ENCODE measurements around the gene VANGL1.
A peak's percentile ranks its signal among the peaks of the same experiment; 100 is the strongest.
"Not testable (repeated sequence)": the region's sequence is repeated elsewhere in the genome, so short reads cannot be mapped to it uniquely, and the experiment has no call there.

The VANGL1 gene

DNA sequence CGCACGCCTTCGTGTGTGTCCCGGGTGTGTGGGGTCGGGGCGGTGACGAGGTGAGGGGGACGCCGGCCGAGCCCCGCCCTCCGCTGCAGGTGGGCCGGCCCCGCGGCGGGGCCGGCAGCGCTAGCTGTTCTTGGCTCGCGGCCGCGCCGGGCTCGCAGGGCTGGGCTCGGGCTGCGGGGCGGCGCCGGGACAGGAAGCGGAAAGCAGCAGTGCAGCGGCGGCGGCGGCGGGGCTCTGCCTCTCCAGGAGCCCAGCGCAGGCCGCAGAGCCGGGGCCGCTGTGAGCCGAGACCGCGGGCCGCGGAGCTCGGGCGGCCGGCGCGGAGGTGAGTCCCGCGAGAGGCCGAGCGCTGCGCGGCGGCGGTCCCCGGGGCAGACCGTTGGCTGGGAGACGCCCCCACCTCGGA, at the start of gene VANGL1:
Gene VANGL1 (plus strand): TSS at position 209 of the 406 bp plus-strand sequence. CDS start 9,444 bp downstream, outside the sequence.
- no peak for FAIRE-seq

GRCh38 chr1:115592264-115592663, 49.5 kb upstream of the VANGL1 start:
- no peak for FAIRE-seq

DNA sequence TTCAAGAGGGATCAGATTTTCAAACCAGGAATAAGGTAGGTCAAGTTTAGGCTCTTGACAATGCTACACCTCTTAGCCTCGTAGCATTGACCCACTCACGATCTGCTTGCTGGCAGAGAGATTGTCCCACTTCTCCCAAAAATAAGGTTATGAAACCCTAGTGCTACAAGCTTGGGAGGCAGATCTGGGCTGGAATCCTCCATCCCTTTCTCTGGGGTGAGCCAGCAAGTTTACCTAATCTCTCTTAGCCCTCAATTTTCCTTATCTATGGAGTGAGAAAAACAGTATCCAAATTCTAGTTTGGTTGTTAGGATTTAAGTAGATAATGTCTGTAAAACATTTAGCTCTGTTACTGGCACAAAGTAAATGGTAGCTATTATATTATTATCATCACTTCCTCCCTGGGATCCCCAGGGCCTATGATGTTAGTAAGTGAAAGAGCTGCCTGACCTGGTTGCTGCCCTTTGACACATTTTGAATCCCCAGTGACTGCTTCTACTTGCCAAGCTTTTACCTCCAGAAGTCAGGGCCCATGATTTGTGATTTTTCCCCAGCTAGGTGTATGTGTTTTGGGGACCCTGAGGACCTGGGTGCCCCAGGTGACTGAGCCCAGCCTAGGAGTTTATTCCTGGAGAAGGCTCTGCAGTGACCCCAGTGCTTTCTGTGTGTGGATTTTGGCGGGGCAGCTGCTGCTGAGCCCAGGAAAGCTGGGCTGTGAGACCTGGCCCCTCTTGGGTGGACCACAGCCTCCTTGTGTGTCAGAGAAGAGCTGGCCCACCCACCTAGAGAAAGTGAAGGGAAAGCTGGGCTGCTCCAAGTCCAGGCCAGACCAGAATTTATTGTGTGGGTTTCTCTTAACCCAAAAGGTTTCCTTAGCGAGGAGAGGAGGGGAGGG, 48.2 kb upstream of the VANGL1 start:
- no peak for FAIRE-seq

DNA sequence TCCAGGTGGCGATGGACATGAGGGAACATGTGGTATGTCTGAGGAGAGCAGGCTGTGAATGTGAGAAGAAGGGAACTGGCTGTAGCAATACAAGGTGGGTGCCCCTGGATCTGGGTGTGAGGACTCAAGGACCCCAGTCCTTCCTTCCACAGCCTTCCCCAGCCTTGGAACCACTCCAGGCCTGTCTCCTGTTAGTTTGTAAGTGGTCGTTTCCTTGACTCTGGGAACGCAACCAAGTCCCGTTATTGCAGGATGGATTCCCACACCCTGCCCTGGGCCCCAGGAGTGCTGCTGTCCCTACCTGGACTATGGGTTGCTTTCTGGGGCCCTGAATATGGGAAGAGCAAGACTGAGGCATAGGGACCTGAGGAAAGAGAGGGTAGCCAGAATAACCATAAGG, 47.2 kb upstream of the VANGL1 start:
- no peak for FAIRE-seq

- peak; percentile 11 for FAIRE-seq
These were observed 46.3 kb upstream of the VANGL1 start for GRCh38 chr1:115595279-115596079.

DNA sequence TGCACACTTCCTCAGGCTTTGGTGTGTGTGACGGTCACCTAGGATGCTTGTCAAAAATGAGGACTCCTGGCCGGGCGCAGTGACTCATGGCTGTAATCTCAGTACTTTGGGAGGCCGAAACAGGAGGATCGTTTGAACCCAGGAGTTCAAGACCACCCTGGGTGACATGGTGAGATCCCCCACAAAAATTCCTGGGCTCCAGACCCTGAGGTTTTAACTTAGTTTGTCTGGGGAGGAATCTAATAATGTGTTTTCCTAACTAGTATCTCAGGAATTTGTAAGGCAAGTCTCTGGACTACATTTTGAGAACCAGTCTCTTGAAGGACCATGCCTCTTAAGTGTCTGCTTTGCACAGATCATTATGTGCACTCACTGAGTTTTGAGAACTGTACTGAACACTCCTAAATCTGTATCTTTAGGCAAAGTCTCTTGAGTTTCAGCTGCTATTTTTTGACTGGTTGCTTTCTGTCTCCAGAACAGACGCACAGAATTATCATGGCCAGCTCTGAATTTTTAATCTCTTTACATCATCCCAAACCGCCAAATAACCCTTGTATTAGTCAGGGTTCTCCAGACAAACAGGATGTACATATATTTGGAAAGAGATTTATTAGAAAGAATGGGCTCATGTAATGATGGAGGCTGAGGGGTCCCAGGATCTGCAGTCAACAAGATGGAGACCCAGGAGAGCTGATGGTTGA, 45.5 kb upstream of the VANGL1 start:
- no peak for FAIRE-seq

DNA sequence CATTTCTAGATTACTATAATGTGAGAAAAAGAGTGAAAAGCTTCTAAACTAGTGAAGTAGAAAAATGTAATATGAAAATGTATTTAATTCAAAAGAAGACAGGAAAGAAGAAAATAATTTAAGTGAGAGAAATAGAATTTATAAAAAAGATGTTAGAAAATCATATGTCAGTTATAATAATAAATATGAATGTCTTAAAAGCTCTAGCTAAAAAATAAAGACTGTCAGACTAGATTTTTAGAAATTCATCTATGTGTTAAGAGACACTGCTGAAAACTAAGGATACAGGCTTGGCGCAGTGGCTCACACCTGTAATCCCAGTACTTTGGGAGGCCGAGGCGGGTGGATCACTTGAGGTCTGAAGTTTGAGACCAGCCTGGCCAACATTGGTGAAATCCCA, 37.3 kb upstream of the VANGL1 start:
- FAIRE-seq, result no peak

- no peak for FAIRE-seq
These were observed 35.5 kb upstream of the VANGL1 start for GRCh38 chr1:115606305-115606704.

DNA sequence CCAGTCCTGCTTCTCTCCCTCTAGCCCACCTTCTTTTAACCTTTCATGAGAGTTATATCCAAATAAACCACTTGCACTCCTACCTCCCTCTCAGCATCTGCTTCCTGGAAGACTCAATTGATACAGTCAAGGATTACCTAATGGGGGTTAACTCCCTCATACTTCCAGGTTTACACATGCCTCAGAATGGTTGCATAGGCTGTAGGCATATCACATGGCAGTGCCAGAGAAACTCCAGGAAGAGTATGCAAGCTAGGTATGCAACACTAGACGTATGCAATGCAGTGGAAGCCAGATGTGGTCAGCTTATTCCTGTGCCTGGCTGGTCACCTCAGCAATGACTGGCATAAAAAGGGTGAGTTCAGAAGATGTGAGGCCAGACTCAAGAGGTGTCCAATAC, 32.7 kb upstream of the VANGL1 start:
- FAIRE-seq, result no peak

DNA sequence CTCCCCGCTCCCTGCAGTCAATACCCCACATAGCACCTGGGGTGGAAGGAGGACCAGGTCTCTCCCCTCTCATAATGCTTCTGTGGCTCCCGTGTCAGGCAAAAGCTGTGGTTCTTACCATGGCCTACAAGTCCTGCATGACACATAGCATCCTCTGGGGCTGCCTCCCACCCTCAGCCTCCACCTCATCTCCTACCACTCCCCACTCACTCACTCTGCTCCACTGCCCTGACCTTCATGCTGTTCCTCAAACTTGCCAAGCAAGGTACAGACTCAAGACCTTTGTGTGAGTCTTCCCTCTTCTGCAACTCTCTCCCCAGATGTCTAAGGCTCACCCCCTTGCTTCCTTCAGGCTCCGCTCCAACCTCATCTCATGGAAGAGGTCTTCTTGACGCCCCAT, 28.0 kb upstream of the VANGL1 start:
- no peak for FAIRE-seq

DNA sequence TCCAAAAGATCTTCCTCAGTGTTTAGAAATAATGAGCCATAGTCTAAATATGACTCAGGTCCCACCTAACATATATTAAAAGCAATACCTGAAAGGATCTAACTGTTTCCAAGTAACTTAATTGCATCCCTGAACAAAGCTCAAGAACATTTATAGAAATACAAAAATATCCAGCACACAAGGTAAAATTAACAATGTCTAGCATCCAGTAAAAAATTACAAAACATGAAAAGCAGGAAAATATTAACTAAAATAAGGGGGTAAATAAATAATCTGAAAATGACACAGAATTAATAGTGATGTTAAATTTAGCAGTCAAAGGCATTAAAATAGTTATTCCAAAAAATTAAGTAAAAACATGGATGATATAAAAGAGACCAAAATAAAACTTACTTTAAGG, 21.3 kb upstream of the VANGL1 start:
- peak; percentile 42 for FAIRE-seq

DNA sequence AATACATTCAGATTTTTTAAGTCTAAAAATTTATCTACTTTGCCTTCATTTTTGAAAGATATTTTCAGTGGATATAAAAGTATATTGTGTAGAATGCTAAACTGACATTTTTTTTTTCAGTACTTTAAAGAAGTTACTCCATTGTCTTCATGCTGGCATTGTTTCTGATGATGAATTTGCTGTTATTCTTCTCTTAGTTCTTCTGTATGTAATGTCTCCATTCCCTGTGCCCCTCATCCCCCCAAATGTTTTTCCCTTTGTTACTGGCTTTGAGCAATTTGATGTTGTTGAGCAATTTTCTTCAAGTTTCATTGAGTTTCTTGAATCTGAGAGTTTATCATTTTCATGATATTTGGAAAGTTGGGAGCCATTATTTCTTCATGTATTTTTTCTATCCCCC, 20.8 kb upstream of the VANGL1 start:
- FAIRE-seq, result no peak

DNA sequence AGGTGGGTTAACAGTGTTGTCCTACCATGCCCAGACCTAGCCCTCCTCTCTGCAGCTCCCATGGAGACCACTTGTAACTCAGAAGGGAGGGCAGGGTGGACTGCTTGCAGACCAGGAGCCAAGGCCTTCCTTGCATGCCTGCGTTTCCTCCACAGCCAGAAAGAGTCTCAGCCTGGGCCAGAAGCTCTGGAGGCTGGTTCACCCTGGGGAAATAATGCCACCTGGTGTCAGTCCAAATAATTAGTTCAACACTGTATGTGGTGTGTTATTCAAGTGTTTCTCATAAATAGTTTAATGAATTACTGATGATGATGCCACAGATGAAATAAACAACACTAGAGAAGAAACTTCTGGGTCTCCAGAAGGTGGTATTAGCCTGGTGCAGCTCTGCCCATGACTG, 16.9 kb upstream of the VANGL1 start:
- FAIRE-seq, result no peak

DNA sequence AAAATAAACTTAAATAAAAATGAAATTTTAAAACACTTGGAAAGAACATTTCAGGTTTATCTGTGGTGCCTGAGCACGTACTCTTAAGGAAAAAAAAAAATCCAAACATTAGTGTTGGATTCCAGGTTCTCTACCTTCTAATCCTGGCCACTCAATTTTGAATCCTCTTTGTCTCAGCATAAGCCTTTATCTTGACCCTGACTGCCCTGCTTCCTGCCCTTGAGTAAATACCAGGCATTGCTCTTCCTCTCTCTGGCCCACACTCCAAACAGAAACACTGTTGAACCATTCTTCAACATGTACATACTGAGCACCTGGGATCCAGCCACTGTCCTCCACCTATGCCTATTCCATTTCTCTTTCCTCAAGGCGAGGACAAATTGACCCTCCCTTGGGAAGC, 11.4 kb upstream of the VANGL1 start:
- FAIRE-seq, result no peak

- no peak for FAIRE-seq
These were observed 9.3 kb upstream of the VANGL1 start for GRCh38 chr1:115632251-115633026.

DNA sequence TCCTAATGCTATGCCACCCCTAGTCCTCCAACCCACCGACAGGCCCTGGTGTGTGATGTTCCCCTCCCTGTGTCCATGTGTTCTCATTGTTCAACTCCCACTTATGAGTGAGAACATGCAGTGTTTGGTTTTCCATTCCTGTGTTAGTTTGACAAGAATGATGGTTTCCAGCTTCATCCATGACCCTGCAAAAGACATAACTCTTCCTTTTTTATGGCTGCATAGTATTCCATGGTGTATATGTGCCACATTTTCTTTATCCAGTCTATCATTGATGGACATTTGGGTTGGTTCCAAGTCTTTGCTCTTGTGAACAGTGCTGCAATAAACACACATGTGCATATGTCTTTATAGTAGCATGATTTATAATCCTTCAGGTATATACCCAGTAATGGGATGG, 8.2 kb upstream of the VANGL1 start:
- FAIRE-seq, result not testable (repeated sequence)

DNA sequence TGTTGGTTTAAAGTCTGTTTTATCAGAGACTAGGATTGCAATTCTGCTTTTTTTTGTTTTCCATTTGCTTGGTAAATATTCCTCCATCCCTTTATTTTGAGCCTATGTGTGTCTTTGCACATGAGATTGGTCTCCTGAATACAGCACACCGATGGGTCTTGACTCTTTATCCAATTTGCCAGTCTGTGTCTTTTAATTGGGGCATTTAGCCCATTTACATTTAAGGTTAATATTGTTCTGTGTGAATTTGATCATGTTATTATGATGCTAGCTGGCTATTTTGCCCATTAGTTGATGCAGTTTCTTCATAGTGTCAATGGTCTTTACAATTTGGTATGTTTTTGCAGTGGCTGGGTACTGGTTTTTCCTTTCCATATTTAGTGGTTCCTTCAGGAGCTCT, 4.5 kb upstream of the VANGL1 start:
- FAIRE-seq, result not testable (repeated sequence)

- no peak for FAIRE-seq
These were observed 1.4 kb upstream of the VANGL1 start for GRCh38 chr1:115640384-115640783.

GRCh38 chr1:115642168-115643072, 650 bp downstream of the VANGL1 start:
- FAIRE-seq, result no peak

DNA sequence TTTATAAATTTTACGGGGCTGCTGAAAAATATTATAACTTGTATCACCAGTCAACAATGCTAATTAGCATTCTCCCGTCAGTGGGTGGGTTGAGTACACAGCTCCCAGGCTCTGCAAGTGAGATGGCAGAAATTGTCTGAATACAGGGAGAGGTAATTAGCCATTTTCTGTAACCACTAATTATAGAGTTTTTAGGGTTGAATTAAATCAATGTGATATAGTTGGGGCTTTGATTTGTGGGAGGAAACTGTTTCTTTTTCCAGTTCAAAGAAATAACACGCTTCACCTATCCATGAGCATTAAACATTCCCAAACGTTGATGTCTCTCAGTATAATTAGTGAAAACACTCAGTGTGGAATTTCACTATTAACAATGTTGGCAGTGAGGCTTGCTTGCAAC, 1.5 kb downstream of the VANGL1 start:
- no peak for FAIRE-seq

DNA sequence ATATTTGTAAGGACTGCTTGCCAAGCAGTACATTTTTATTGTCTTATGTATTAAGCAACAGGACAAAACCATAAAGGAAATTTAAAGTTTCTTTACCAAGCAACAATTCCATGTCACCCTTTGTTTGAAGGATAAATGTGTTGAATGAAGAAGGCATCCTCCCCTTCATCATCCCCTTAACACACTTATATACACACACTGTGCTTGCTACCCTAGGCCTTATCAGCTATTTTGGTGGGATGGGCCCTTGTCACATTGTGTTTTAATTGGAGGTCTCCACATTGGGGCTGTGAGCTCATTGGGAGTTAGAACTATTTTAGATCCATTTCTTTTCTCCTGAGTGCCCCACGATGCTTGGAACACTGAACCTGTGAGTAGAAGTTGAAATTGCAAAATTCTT, 1.9 kb downstream of the VANGL1 start:
- no peak for FAIRE-seq

GRCh38 chr1:115644109-115644508, 2.3 kb downstream of the VANGL1 start:
- no peak for FAIRE-seq
